COLO829 (cell line): ENCODE measurements around the gene CBFA2T2.
"Not testable (repeated sequence)": the region's sequence is repeated elsewhere in the genome, so short reads cannot be mapped to it uniquely, and the experiment has no call there.

Source experiments
- DNase-seq: peaks from one replicate; pipeline ENCODE4 v3.0.0; 2012; ENCODE audit warnings: low spot score

Gene CBFA2T2

GRCh38 chr20:33576432-33577125 lies 86.7 kb downstream of the CBFA2T2 start:
- no peak for DNase-seq

GRCh38 chr20:33578510-33578909 lies 88.6 kb downstream of the CBFA2T2 start:
- no peak for DNase-seq

- DNase-seq: no peak
Observed at GRCh38 chr20:33583143-33583542, 93.2 kb downstream of the CBFA2T2 start.

GRCh38 chr20:33584976-33585375 lies 95.1 kb downstream of the CBFA2T2 start:
- no peak for DNase-seq

- DNase-seq: no peak
Observed at GRCh38 chr20:33585413-33585812, 95.5 kb downstream of the CBFA2T2 start.

GRCh38 chr20:33589059-33589458 lies 99.2 kb downstream of the CBFA2T2 start:
- DNase-seq: no peak

GRCh38 chr20:33591901-33592300 lies 102.0 kb downstream of the CBFA2T2 start:
- not testable (repeated sequence) for DNase-seq

GRCh38 chr20:33594743-33595142 lies 104.8 kb downstream of the CBFA2T2 start:
- no peak for DNase-seq

GRCh38 chr20:33600414-33600813 lies 110.5 kb downstream of the CBFA2T2 start:
- no peak for DNase-seq

- DNase-seq: no peak
Observed at GRCh38 chr20:33600981-33601380, 111.1 kb downstream of the CBFA2T2 start.

- DNase-seq: no peak
Observed at GRCh38 chr20:33601861-33602260, 112.0 kb downstream of the CBFA2T2 start.

GRCh38 chr20:33602826-33603590 lies 113.1 kb downstream of the CBFA2T2 start:
- no peak for DNase-seq

GRCh38 chr20:33604084-33604990 lies 114.4 kb downstream of the CBFA2T2 start:
- no peak for DNase-seq

- DNase-seq: no peak
Observed at GRCh38 chr20:33604991-33605370, 115.1 kb downstream of the CBFA2T2 start.

- DNase-seq: no peak
Observed at GRCh38 chr20:33606118-33606771, 116.3 kb downstream of the CBFA2T2 start.

GRCh38 chr20:33609504-33609903 lies 119.6 kb downstream of the CBFA2T2 start:
- DNase-seq: no peak

- no peak for DNase-seq
Observed at GRCh38 chr20:33611106-33611505, 121.2 kb downstream of the CBFA2T2 start.

GRCh38 chr20:33612001-33612400 lies 122.1 kb downstream of the CBFA2T2 start:
- no peak for DNase-seq

GRCh38 chr20:33621717-33622400 lies 132.0 kb downstream of the CBFA2T2 start:
- no peak for DNase-seq

- no peak for DNase-seq
Observed at GRCh38 chr20:33622705-33623365, 132.9 kb downstream of the CBFA2T2 start.

GRCh38 chr20:33624399-33624798 lies 134.5 kb downstream of the CBFA2T2 start:
- DNase-seq: no peak
